NCI-H2081 treated with DMSO at 0.1 percent for 48 hours (cell line): ENCODE results near the gene TIMM44.
"Not testable (repeated sequence)": the region's sequence is repeated elsewhere in the genome, so short reads cannot be mapped to it uniquely, and the experiment has no call there.

Experiments used
- DNase-seq: peaks from one replicate; lab custom pipeline; 2025; lab: John Stamatoyannopoulos, UW

The TIMM44 gene

DNA sequence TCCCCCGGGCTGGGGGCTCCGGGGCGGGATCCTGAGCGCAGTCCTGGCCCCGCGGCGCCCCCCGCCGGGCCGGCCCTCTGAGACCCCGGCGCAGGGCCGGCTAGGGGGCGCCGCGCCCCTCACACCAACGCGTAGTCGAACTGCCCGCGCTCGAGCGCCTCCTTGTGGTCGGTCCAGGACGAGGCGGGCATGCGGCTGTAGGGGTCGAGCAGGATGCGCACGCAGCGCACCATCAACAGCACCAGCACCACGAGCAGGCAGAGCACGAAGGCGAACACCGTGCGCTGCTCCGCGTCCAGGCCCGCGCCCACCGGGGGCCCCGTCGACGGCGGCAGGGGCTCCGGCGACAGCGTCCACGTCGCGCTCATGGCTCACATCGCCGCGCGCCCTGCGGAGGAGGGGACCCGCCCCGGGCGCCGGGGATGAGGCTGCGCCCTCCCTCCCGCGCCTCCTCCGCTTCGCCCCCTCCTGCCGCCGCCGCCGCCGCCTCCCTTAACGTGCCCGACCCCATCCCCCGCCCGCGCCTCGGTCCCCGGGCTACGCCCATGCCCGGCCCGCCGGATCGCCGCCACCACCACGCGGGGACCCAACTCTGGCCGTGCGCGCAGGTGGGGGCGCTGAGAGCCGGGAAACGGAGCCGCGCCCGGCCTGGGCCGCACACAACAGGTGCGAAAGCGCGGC, 18.2 kb downstream of the TIMM44 start:
- DNase-seq: no peak

GRCh38 chr19:7924651-7925170, 18.8 kb downstream of the TIMM44 start:
- DNase-seq: no peak

DNA sequence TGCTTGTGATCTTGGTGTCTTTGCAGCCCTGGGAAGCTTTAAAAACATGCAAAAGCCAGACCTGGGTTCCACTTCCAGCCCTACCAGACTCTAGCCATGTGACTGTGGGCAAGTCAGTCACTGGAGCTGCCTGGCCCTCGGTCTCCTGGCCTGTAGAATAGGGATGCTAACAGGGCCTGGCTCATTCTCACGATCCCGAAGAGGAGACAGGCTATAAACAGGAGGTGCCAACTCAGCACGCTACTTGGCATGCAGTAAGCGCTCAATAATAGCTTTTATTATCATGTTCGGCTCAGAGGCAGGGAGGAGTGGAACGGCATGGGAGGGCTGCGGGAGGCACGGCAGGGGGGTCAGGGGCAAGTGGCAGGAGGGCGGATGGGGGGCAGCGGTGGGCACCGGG, 19.2 kb downstream of the TIMM44 start:
- DNase-seq: no peak

DNA sequence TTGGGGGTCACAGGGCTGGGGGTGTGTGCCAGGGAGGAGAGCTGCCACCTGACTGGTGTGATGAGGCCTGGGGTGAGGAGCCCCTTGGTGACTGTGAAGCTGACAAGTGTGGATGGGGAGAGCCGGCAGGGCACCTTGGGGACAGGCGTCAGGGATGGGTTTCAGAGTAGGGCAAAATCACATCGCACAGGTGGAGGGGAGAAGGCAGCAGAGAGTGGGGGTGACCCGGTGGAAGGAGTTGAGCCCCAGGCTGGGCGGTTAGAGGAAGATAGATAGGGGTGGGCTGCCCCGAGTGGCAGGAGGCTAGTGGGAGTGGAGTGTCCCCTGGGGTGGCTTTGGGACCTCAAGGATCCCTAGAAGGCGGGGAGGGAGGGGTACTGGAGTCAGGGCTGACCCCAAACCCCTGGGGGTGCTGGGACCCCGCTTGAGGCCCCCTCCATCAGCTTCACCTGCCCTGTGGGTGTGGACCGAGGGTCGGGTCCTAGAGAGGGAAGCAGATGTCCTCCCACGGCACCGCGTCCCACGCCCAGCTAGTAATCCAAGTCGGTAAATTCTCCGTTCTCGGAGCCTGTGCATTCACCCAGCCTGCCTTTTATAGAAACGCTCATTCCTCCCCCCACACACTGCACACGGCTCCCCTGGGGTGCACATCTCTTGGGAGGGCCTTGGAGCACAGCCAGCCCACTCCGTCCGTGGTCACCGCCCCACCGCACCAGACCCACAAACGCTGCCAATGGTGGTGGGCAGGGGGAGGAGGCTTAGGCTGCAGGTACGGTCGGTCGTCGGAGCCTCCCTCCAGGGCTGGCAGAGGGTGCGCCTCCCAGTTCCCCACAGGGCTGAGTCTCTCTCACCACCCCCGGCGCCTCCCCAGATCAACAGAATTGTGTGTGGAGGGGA, 19.9 kb downstream of the TIMM44 start:
- no peak for DNase-seq

GRCh38 chr19:7922836-7923195, 20.6 kb downstream of the TIMM44 start:
- no peak for DNase-seq

GRCh38 chr19:7921967-7922835, 21.3 kb downstream of the TIMM44 start:
- no peak for DNase-seq

DNA sequence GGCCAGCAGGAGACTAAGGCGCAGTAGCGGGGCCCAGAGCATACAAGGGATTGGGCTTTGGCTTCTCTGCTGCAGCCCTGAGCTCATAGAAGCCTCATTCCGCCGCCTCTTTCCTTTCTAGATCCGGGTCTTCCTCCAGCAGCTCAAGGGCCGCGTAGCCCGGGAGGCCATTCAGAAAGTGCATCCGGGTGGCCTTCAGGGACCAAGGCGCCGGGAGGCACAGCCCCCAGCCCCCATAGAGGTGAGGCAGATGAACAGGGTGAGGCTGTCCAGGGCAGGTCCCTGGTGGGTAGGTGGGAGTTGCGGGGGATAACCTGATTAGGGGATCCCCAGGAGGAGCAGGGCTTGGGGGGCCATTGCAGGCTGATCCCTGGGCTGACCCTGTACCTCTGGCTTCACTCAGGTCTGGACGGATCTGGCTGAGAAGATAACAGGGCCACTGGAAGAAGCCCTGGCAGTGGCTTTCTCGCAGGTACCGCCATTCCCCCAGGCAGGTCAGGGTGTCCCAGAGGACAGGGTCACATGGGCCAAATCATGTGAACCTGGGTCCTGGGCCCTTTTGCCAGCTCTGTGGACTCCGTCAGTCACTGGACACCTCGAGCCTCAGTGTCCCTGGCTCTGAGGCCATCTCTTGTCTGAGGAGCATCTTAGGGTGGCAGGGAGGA, 22.0 kb downstream of the TIMM44 start:
- no peak for DNase-seq

DNA sequence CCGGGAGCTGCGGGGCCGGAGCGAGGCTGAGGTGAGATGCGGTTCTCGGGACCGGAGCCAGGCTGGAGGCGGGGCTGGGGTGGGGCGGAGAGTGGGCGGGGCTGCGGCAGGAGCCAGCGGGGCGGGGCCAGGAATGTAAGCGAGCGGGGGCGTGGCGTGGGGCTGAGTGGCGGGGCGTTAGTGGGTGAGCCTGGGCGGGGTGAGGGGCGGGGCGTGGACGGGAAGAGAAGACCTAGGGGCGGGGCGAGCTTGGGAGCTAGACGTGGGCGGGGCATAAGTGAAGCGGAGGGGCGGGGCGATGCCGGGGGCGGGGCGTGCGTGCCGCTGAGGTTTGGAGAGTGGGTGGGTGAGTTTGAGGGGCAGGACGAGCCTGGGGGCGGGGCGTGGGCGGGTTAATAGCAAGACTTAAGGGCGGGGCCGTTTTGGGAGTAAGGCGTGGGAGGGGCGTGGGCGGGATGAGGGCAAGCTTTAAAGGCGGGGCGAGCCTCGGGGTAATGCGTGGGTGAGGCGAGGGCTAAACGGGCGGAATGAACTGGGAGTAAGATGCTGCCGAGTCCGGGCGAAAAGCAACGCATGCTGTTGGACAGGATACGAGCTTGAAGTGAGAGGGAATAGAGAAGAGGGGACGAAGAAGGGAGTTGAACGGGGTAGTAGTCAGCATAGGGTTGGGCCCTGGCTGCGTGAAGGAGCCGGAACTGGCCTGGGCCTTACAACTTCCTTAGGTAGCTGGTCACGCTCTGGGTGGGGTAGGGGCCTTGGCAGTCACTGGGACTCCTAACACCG, 22.8 kb downstream of the TIMM44 start:
- DNase-seq: no peak

DNA sequence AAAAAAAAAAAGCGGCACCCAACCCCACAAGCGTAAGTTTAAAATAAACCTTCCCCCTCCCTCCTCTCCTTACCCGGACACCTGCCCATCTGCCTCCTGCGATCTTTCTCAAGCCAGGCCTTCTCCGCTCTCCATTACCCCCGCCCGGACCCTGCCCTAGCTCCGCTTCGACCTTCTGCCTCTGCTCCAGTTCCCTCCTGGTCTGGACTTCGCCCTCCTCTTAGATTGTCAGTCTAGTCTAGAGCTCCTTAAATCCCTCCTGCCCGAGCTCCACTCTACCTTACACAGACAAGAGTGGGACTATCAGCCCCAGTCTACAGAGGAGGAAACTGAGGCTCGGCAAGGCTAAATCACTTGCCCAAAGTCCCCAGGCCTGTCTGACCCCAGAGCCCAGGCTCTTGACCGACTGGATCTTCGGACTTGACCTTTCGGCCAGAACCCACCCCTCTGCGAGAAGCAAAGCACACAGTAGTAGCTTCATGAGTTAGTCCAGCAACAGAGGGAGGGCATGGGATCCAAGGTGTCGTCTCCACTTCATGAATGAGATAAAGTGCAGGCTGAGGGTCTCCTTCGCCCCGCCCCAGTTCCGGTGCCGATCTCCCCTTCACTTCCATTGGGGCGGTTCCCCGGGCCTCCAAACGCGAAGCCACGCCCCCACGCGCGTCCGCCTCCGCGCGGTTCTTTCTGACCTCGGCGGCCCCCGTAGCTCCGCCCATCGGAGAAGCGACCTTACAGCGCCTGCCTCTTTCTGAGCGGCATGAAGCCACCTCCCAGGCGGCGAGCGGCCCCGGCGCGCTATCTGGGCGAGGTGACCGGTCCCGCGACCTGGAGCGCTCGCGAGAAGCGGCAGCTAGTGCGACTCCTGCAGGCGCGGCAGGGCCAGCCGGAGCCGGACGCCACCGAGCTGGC, 23.6 kb downstream of the TIMM44 start, which contains the start of gene SNAPC2:
Gene SNAPC2, plus strand, starts transcription at position 729 of the 909 bp plus-strand sequence. Its CDS starts 29 bp downstream, at position 758.
- peak; percentile 57 for DNase-seq

DNA sequence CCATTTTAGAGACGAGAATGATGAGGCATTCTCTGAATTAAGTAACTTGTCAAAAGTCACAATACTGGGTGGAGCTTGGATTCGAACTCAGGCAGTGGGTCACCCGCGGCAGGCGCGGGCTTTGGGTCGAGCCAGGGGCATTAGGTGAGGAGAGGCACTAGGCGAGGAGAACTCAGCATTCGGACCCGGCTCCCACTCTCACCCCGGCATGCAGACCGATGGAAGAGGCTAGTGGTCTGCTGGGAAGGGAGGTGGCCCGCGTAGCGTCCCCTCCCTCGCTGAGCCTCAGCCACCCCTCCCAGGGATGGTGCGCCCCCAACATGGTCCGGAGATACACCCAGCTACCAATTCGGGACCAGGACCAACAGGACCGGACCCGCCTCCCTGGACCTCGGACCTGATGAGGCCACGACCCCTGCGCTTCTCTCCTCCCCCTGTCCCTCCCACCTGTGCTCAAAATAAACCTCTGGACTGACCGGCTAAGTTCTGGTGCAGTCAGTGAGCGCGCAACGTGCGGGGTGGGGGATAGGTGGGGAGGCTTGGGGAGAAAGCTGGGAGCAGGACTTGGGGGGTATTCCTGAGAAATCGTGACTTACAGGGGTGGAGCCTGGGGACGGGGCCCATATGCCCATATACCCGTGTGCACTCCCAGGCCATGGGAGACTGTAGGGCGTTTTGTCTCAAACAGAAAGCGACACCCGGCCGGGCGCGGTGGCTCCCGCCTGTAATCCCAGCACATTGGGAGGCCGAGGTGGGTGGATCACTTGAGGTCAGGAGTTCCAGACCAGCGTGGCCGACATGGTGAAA, 24.6 kb downstream of the TIMM44 start:
- DNase-seq: no peak

- not testable (repeated sequence) for DNase-seq
Observed at GRCh38 chr19:7918062-7918614, 25.3 kb downstream of the TIMM44 start.

DNA sequence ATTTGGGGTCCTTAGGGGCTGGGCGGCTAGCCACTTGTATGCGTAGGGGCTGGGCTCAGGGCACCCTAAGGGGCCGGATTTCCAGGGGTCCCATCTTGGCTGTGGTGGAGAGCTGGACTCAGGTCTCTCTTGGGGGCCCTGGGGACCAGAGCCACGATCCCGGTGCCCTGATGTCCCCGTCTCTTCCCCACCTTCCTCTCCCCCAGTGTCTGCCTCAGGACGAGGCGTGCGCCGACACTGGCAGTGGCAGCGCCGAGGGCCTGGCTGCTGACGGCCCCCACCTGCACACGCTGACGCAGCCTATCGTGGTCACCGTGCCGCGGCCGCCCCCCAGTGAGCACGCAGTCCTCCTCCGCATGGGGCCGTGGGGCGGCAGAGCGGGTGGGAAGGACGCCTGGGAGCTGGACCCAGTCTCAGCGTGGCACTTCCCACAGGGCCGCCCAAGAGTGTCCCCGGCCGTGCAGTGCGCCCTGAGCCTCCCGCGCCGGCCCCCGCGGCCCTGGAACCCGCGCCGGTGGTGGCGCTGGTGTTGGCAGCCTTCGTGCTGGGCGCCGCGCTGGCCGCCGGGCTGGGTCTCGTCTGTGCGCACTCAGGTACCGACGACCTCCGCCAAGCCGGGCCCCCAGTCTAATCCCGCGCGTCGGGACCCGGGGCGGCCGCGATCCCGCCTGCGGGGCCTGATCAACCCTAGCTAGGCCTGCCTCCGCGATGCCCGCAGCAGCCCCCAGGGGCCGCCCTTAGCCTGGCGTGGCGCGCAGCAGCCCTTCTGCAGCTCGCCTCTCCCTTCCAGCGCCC, 26.0 kb downstream of the TIMM44 start:
- no peak for DNase-seq

GRCh38 chr19:7916955-7917266, 26.6 kb downstream of the TIMM44 start:
- no peak for DNase-seq

DNA sequence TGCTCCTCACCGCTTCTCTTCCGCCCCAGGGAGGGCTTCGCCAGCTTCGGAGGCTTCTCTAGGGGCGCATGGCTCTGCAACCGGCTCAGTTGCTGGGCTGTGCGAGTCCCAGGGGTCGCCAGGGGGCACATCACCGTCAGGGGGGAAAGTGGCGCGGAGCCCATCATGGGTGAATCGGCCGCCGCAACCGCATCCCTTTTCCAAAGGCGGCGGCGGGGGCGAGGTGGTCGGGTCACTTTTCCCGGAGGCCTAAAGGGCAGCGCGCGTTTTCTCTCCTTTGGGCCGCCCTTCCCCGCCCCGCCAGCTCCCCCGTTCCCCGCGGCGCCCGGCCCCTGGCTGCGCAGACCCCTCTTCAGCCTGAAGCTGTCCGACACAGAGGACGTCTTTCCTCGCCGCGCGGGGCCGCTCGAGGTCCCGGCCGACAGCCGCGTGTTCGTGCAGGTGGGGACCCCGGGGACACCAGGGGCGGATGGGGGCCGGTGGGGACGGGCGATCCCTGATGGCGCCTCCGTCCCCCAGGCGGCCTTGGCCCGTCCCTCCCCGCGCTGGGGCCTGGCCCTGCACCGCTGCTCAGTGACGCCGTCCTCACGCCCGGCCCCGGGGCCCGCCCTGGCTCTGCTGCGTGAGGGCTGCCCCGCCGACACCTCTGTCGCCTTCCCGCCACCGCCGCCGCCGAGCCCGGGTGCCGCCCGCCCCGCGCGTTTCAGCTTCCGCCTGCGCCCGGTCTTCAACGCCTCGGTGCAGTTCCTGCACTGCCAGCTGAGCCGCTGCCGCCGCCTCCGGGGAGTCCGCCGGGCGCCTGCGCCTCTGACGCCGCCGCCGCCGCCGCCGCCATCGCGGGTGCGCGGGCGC, 27.1 kb downstream of the TIMM44 start:
- DNase-seq: no peak

DNA sequence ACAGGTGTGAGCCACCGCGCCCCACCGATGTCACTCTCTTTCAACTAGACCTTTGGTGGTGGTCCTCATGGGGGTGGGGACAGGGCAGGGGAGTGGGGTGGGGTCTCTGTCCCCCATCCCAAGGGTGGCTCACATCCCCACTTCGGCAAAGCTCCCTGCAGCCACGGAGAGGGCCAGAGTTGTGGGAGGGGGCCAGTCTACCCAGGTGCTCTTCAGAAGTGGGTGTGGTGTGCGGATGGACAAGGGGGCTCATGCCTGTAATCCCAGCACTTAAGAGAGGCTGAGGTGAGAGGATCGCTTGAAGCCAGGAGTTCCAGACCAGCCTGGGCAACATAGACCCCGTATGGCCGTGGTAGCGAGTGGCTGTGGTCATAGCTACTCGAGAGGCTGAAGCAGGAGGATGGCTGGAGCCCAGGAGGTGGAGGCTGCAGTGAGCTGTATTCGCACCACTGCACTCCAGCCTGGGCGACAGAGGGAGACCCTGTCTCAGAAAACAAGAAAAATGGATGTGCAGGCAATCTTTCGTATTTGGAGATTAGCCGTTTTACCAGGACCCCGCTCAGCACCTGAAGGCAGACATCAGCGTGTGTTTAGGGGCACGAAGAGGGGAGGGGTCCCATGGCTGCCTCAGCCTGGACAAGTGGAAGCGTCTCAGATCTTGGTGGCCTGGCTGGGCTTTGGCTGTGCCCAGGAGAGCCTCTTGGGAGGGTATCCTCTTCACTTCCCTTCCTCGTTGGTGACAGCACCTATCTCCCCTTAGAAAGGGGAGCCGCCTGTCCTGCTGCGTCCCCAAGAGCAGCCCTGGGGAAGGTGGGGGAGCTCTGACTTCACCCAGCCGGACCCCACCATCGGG, 28.0 kb downstream of the TIMM44 start:
- no peak for DNase-seq

DNA sequence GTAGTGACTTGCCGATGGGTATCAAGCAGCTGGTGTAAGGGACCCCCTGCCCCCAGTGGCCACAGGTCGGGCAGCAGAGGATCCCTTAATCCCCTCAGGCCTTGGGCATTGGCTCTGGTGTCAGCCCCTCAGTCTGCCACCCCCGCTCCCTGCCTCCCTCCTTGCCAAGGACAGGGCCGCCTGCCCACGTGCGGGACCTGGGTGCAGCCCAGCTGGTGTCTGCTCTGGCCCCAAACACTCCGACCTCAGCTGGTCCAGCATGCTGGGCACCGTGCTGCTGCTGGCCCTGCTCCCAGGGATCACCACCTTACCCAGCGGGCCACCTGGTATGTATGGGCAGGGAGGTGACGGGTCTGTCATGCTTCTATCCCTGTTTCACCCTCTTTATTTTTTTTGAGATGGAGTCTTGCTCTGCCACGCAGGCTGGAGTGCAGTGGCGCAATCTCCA, 28.8 kb downstream of the TIMM44 start, which contains the start of gene TGFBR3L:
Gene TGFBR3L, plus strand, starts transcription at position 233 of the 448 bp plus-strand sequence.
- DNase-seq: no peak
